NB4 (cell line): ENCODE results near the gene ID2.

Experiments used
- DNase-seq: peaks from one replicate; pipeline ENCODE4 v3.0.0; 2010; ENCODE audit warnings: low read depth
- H3K4me3 ChIP-seq: one replicate; pipeline ENCODE4 v1.5.1; 2011; ENCODE audit warnings: mild to moderate bottlenecking, low read depth, low read length, moderate library complexity
- MAX ChIP-seq: IDR thresholded peaks from 2 replicates; pipeline ENCODE4 v1.6.1; 2011; ENCODE audit warnings: low read depth, low read length
- MYC ChIP-seq: IDR thresholded peaks from 2 replicates; pipeline ENCODE4 v1.6.1; 2011; ENCODE audit warnings: low read depth, low read length
- POLR2A ChIP-seq: IDR thresholded peaks from 2 replicates; pipeline ENCODE4 v1.6.1; 2011; ENCODE audit warnings: mild to moderate bottlenecking; ENCODE audit not compliant: insufficient read length; ENCODE audit errors: extremely low read depth
- TF ChIP-seq, protein P1 (sequence below): IDR thresholded peaks from one replicate; pipeline ENCODE4 v1.5.1; 2012; ENCODE audit warnings: low read depth, low read length

ID2 gene

GRCh38 chr2:8692783-8693156 is 10.9 kb downstream of the ID2 start:
- no peak for DNase-seq
- H3K4me3 ChIP-seq = no peak overlapping the region
- TF ChIP-seq POLR2A = no peak
- TF ChIP-seq MAX = no peak
- TF ChIP-seq MYC = no peak
- TF ChIP-seq, protein P1, sequence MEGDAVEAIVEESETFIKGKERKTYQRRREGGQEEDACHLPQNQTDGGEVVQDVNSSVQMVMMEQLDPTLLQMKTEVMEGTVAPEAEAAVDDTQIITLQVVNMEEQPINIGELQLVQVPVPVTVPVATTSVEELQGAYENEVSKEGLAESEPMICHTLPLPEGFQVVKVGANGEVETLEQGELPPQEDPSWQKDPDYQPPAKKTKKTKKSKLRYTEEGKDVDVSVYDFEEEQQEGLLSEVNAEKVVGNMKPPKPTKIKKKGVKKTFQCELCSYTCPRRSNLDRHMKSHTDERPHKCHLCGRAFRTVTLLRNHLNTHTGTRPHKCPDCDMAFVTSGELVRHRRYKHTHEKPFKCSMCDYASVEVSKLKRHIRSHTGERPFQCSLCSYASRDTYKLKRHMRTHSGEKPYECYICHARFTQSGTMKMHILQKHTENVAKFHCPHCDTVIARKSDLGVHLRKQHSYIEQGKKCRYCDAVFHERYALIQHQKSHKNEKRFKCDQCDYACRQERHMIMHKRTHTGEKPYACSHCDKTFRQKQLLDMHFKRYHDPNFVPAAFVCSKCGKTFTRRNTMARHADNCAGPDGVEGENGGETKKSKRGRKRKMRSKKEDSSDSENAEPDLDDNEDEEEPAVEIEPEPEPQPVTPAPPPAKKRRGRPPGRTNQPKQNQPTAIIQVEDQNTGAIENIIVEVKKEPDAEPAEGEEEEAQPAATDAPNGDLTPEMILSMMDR = no peak

DNA sequence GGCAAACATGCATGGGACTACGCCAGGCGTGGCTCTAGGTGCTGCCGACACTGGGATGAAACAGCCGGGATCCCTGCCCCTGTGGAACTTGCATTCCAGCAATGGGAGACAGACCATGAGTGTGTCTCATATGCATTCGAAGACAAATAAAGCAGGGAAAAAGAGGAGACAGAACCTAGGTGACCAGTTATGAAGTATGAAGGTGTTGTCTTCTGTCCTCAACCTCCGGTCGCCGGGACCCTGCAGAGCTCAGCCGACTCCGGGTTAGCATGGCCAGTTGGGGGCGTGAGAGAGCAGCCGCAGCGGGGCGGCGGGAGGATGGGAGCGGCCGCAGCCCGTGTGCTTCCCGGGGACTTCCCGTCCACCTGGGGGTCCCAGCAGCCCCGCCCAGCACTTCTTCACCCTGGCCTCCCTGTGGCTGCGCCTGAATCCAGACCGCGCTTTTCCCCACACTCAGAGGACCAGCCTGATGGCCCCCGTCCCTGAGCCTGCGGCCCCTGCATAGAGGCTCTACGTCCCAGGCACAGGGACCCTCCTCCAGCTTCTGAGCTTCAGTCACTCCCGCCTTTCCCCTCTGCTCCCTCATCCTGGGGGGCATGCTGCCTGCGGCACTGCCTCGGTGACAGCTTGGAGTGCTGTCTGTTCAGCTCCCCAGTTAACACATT is 11.4 kb downstream of the ID2 start:
- DNase-seq = peak; percentile 52
- no peak for TF ChIP-seq MYC
- TF ChIP-seq, protein P1 = peak; percentile 80
- H3K4me3 ChIP-seq = no peak overlapping the region

GRCh38 chr2:8694737-8695136 is 12.9 kb downstream of the ID2 start:
- H3K4me3 ChIP-seq = no peak overlapping the region
- no peak for TF ChIP-seq MAX
- DNase-seq = peak; percentile 46

- no peak for DNase-seq
- TF ChIP-seq MYC (no peak), MAX (no peak), POLR2A (no peak)
- TF ChIP-seq, protein P1 = no peak
- H3K4me3 ChIP-seq = no peak overlapping the region
Observed at GRCh38 chr2:8697190-8697589, 15.3 kb downstream of the ID2 start.

DNA sequence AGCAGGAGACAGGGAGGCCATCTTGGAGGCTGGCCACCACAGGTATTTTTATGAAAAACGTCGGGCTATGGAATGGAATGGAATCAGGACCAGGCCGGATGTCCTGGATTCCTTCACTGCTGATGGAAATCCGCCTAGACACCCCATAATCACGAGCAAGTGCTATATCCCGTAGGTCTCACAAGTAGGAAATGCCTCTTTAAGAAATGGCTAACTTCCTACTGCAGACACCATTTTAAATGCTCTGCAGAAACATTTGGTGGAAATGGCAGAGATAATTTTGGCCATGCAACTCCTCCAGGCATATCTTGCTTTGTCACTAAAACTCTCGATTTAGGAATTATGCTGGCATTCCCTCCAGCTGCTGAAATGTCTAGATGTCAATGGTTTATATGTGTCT is 18.0 kb downstream of the ID2 start:
- no peak overlapping the region for H3K4me3 ChIP-seq
- DNase-seq = no peak
- TF ChIP-seq, protein P1 = no peak
- TF ChIP-seq MYC = no peak
- TF ChIP-seq POLR2A = no peak
- no peak for TF ChIP-seq MAX

DNA sequence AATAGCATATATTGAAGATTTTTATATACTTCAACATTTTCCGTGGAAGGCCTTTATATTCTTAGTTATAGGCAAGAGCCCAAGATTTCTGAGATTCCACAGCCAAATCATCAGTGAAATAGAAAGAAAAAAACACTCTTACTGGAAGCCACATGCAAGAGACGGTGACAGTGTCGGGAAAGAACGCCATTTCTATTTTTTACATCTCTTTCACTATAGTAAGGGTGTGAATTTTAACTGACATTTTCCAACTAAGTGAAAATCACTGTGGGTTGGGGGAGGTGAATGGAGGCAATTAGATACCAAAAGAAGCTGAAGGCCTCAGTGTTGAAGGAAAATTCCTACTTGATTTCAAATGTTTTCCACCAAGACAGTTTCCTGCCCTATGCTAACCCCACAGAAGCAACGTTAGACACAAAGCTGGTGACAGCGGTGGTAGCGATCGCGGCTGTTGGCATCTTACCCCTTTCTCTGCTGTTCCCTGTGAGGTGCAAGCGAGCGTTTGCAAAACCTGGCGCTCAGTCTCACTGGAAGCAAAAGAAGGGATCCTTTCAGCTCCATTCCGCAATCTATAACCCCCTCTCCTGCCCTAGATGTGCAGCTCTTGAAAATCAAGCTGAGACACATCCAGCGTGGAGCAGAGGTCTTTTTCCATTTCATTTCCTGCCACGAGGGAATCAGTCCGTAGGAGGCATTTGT is 20.0 kb downstream of the ID2 start:
- no peak overlapping the region for H3K4me3 ChIP-seq
- DNase-seq = no peak
- TF ChIP-seq MAX = no peak
- TF ChIP-seq MYC = no peak
- TF ChIP-seq, protein P1 = no peak
- TF ChIP-seq POLR2A = no peak
